Spleen (tissue), 7 donors: ENCODE results near the gene APP.

Experiments
- CTCF ChIP-seq, 11 experiments: fragments of 200-600 bp in 7 of 11; fragments of 450-650 bp in 4 of 11; sonication (generic) in 4 of 11; IDR thresholded peaks in 8 of 11; conservative IDR thresholded peaks in 3 of 11; 1 replicate in 7 of 11; 2 replicates in 4 of 11; pipeline versions ENCODE4 v1.4.0 to v1.8.0; 2016 to 2021; ENCODE audit warnings: antibody characterized with exemption in 11 of 11, inconsistent platforms in 4 of 11, mild to moderate bottlenecking in 1 of 11
- POLR2A ChIP-seq, 3 donors: fragments of 450-650 bp; IDR thresholded peaks; one replicate each; pipeline ENCODE4 v1.5.1; 2017; ENCODE audit warnings: antibody characterized with exemption in 3 of 3, mild to moderate bottlenecking in 1 of 3
- donor health status: DM: no; HTN: no; CAD: no; lungs with moderate emphysema.
- donor health status: DM: no; HTN: no; CAD: no.
- donor health status: DM: no; HTN: no; CAD: no.

DNA sequence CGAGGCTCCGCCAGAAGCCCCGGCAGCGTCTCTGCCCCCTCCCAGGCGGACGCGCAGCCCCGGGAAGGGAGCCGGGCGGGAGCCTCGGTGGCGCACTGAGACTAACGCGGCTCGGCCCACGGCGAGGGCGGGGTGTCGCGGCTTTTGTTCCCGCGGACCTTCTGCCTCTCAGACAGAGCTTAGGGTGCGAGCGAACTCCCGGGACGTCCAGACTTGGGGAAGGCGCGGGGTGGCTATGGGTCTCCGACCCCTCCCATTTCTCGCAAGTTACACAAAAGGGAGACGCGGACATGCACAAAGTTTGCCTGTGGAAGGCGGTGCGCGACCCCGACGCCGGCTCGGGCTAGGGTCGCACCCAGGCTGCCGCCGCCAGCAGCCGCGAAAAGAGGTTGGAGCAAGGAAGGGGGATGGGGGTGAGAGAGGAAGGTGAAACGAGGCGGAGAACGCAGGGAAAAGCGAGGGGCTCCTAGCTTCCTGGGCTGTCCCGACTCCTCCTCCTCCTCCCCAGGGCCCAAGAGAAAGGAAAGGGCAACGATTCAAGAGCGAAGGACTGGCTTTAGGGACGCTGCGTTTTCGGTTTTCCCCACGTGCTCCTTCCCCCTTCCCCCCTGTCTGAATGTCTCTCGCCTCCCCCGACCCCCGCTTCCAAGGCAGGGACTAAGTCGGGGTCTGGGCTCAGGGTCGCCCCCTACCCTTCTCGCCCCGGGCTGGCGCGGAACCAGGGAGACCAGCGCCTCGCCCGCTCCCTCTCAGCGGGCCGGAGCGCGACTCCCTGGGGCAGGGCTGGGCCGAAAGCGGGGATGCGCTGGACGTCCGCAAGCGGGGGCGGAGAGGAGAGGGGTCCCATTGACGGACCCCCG is 729 bp downstream of the APP start:
- TF ChIP-seq POLR2A (IDR thresholded peaks at IDR 0.05) (no peak), CTCF (IDR thresholded peaks at IDR 0.05 in 8 of 11, conservative IDR thresholded peaks at IDR 0.05 in 3 of 11) (peak in 1 of 11 experiments; percentile 8)
